ENCODE results near the gene EXD2.

Gene EXD2

DNA sequence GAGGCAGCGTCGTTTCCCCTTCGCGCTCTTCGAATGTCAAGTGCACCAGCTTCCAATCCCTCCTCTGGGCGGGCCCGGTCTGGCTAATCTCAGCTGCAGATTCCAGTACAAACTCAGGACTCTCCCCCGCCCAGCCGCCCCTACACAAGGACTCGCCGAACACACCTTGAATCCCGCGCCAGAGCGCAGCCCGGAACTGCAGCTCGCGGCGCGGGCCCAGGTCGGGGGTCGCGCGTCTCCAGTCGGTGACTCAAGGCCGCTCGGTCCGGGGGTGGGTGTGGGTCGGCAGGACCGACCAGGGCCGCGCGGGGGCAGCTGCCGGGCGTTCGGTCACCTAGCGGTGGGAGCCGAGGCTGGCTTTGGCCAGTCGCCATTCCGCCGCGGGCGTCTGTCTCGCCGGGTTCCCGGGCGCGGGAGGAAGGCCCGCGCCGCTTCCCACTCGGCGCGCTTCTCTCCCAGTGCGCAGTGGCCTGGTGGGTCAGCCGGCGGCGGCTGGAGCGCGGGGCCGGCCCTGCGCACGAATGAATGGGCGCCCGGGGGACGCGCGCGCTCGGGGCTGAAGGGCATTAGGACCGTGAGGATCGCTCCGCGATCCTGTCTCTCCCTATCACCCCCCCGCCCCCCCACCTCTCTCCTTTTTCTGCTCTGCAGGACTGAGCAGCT, 68.4 kb downstream of the EXD2 start, which contains the start of gene GALNT16:
GALNT16 (plus strand) TSS at position 632 of the 663 bp plus-strand sequence. CDS start 133 bp downstream, outside the sequence.
- DNase-seq (ENCODE audit: low read depth) = no peak
- TF ChIP-seq MYC (IDR thresholded peaks at IDR 0.05; ENCODE audit: low read depth, low read length) (no peak), POLR2A (IDR thresholded peaks at IDR 0.05; ENCODE audit: extremely low read depth, insufficient read length) (no peak)
- TF ChIP-seq, protein P1, sequence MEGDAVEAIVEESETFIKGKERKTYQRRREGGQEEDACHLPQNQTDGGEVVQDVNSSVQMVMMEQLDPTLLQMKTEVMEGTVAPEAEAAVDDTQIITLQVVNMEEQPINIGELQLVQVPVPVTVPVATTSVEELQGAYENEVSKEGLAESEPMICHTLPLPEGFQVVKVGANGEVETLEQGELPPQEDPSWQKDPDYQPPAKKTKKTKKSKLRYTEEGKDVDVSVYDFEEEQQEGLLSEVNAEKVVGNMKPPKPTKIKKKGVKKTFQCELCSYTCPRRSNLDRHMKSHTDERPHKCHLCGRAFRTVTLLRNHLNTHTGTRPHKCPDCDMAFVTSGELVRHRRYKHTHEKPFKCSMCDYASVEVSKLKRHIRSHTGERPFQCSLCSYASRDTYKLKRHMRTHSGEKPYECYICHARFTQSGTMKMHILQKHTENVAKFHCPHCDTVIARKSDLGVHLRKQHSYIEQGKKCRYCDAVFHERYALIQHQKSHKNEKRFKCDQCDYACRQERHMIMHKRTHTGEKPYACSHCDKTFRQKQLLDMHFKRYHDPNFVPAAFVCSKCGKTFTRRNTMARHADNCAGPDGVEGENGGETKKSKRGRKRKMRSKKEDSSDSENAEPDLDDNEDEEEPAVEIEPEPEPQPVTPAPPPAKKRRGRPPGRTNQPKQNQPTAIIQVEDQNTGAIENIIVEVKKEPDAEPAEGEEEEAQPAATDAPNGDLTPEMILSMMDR (IDR thresholded peaks at IDR 0.05; ENCODE audit: low read depth, low read length) = no peak
- TF ChIP-seq, protein P2, sequence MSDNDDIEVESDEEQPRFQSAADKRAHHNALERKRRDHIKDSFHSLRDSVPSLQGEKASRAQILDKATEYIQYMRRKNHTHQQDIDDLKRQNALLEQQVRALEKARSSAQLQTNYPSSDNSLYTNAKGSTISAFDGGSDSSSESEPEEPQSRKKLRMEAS (IDR thresholded peaks at IDR 0.05; ENCODE audit: low read depth, low read length) = no peak
- no peak within 1 kb of the TSS for H3K4me3 ChIP-seq (ENCODE audit: low read depth, low read length)

DNA sequence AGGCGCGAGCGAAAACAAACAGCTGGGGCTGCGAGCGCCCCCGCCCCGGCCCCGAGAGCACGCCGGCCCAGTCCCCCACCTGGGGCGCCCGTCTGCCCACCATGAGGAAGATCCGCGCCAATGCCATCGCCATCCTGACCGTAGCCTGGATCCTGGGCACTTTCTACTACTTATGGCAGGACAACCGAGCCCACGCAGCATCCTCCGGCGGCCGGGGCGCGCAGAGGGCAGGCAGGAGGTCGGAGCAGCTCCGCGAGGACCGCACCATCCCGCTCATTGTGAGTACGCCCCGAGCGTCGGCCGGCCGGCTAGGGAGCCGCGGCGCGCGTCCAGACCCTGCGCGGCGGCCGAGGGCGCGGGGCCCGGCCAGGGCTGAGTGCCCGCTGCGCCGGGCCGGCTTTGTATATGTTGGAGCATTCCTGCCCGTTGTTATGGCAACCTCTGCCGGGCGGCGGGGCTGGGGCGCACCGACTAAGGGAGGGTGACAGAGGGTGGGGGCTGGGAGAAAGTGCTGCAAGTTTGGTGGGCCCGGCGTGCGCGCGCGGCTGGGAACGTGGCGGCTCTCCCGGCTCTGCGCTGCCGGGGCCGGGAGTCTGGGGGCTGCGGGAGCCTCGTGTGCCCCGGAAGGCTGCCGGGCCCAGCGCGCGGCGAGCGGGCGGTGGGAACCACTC, 69.0 kb downstream of the EXD2 start:
- no peak overlapping the region for H3K4me3 ChIP-seq (ENCODE audit: low read depth, low read length)
- DNase-seq (ENCODE audit: low read depth) = no peak
- TF ChIP-seq, protein P2 (IDR thresholded peaks at IDR 0.05; ENCODE audit: low read depth, low read length) = no peak
- TF ChIP-seq, protein P1 (IDR thresholded peaks at IDR 0.05; ENCODE audit: low read depth, low read length) = no peak
- TF ChIP-seq POLR2A (IDR thresholded peaks at IDR 0.05; ENCODE audit: extremely low read depth, insufficient read length) (no peak), MYC (IDR thresholded peaks at IDR 0.05; ENCODE audit: low read depth, low read length) (no peak)

DNA sequence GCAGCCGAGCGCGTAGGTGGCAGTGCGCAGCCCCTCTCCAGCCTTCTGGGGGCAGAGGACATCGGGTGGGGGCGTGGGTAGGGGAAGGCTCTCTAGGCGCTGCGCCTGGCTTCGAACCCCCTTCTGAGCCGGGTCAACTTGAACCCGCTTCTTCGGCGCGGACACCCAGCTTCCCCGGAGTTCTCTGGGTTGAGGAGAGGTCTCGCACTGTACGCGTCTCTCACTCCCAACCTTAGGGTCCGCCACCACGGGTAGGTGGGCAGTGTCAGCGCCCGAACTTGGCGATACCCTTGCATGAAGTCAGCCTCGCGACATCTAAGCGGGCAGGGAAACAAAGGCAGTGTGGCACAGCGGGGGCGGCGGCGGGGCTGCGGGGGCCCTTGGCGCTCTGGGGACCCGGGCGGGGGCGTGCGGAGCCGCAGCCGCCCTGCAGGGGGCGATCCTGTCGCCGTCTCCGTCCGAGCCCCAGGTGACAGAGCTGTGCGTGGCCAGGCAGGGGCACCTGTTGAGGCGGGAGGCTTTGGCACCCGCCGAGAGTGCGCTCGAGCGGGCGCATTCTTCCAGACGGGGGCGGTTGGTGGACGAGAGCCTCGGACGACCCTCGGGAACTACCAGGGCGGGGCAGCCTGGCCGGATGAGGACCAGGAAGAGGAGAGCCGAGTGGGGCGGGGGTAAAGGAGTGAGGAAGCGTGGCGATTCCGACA, 69.7 kb downstream of the EXD2 start:
- no peak for DNase-seq (ENCODE audit: low read depth)
- TF ChIP-seq POLR2A (IDR thresholded peaks at IDR 0.05; ENCODE audit: extremely low read depth, insufficient read length) = no peak
- TF ChIP-seq, protein P1 (IDR thresholded peaks at IDR 0.05; ENCODE audit: low read depth, low read length) = peak; percentile 6
- no peak overlapping the region for H3K4me3 ChIP-seq (ENCODE audit: low read depth, low read length)

DNA sequence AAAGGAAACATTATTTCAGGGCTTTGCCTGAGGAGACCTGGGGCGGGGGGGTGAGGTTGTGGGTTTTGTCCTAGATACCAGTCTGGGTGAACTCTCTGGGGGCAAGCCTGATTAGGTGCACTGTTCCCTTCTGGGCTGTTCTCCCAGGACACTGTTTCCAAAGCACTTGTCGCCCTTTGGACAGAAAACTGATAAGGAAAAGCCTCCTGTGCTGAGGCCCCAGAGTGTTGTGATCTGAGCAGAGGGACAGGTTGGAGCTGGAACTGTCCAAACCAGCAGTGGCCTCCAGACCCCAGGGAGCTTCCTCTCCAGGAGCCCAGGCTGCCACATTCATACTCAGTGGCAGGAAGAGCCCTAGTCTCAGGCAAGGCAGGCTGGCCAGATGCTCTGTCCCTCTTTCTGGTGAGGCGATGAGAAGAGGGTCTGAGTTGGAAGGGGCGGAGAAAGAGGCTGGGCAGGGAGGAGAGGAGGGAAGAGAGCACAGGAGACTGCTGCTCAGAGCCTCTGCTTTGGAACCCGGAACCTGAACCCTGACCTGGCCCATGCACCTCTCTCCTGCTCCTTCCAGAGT, 70.5 kb downstream of the EXD2 start:
- no peak for TF ChIP-seq POLR2A (IDR thresholded peaks at IDR 0.05; ENCODE audit: extremely low read depth, insufficient read length)
- TF ChIP-seq, protein P1 (IDR thresholded peaks at IDR 0.05; ENCODE audit: low read depth, low read length) = no peak
- TF ChIP-seq MYC (IDR thresholded peaks at IDR 0.05; ENCODE audit: low read depth, low read length) = no peak
- TF ChIP-seq, protein P2 (IDR thresholded peaks at IDR 0.05; ENCODE audit: low read depth, low read length) = no peak
- H3K4me3 ChIP-seq (ENCODE audit: low read depth, low read length) = no peak overlapping the region
- DNase-seq (ENCODE audit: low read depth) = peak; percentile 16

DNA sequence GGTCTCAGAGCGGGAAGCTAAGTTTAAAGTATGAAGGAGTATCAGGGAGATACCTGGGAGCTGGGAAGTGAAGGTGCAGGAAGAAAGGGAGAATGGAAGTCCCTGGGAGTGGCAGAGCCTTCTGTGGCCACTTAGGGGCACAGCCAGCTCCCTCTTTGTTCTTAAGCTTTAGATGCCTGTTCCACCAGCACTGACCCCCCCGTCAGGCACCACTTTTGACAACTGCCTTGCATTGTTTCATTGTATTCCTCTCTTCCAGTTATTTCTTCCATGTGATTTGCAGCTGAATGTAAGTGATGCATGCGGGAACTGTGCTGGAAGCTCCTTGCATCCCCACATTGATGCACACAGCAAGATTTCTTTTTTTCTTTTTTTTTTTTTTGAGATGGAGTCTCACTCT, 71.2 kb downstream of the EXD2 start:
- no peak overlapping the region for H3K4me3 ChIP-seq (ENCODE audit: low read depth, low read length)
- TF ChIP-seq, protein P1 (IDR thresholded peaks at IDR 0.05; ENCODE audit: low read depth, low read length) = no peak
- TF ChIP-seq MYC (IDR thresholded peaks at IDR 0.05; ENCODE audit: low read depth, low read length) = no peak
- TF ChIP-seq POLR2A (IDR thresholded peaks at IDR 0.05; ENCODE audit: extremely low read depth, insufficient read length) = no peak
- TF ChIP-seq, protein P2 (IDR thresholded peaks at IDR 0.05; ENCODE audit: low read depth, low read length) = no peak
- DNase-seq (ENCODE audit: low read depth) = no peak
